ENCODE data around the gene LRP8.

LRP8 gene

GRCh38 chr1:53321366-53321765, 6.5 kb downstream of the LRP8 start:
- Histone ChIP-seq H2AFZ (ENCODE audit: low read depth, low read length) (no peak overlapping the region), H3K79me2 (ENCODE audit: low read length) (peaks cover 93% of the 10 kb centered on the region), H3K4me2 (ENCODE audit: low read length) (no peak overlapping the region), H3K4me3 (ENCODE audit: low read length) (no peak overlapping the region), H3K9me3 (ENCODE audit: insufficient read depth, low read length) (no peaks in the 10 kb centered on the region), H3K27ac (ENCODE audit: low read length) (no peak overlapping the region), H3K27me3 (ENCODE audit: low read depth, low read length) (no peaks in the 10 kb centered on the region), H3K9ac (ENCODE audit: low read length) (no peak overlapping the region), H4K20me1 (ENCODE audit: insufficient read depth, low read length) (peaks cover 20% of the 10 kb centered on the region), H3K36me3 (replicated peaks; ENCODE audit: low read depth, low read length) (peaks cover 36% of the 10 kb centered on the region), H3K4me1 (ENCODE audit: low read length) (peaks cover 28% of the 10 kb centered on the region)
- no peak for TF ChIP-seq EZH2phosphoT487 (IDR thresholded peaks at IDR 0.05; ENCODE audit: low read depth)
- TF ChIP-seq, protein P1, sequence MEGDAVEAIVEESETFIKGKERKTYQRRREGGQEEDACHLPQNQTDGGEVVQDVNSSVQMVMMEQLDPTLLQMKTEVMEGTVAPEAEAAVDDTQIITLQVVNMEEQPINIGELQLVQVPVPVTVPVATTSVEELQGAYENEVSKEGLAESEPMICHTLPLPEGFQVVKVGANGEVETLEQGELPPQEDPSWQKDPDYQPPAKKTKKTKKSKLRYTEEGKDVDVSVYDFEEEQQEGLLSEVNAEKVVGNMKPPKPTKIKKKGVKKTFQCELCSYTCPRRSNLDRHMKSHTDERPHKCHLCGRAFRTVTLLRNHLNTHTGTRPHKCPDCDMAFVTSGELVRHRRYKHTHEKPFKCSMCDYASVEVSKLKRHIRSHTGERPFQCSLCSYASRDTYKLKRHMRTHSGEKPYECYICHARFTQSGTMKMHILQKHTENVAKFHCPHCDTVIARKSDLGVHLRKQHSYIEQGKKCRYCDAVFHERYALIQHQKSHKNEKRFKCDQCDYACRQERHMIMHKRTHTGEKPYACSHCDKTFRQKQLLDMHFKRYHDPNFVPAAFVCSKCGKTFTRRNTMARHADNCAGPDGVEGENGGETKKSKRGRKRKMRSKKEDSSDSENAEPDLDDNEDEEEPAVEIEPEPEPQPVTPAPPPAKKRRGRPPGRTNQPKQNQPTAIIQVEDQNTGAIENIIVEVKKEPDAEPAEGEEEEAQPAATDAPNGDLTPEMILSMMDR (IDR thresholded peaks at IDR 0.05; ENCODE audit: low read depth, low read length), result peak; percentile 32

DNA sequence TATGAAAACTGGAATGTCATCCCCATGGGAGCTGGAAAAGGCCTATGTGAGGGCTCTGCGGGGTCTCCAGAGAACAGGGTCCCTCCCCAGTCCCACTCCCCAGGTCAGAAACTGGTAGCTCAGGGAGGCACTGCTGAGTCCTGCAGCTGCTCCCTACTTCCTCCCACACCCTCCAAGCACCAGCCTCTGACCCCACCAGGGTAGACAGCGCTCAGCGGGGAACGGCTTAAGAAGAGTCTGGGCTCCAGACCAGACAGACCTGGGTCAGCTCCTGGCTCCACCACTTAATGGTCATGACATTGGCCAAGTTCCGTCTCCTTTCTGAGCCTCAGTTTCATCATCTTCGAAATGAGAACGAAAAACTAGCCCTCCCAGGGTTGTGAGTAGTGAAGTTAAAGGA, 7.2 kb downstream of the LRP8 start:
- Histone ChIP-seq H3K27ac (ENCODE audit: low read length) (no peak overlapping the region), H3K36me3 (replicated peaks; ENCODE audit: low read depth, low read length) (peaks cover 38% of the 10 kb centered on the region), H3K4me3 (ENCODE audit: low read length) (no peak overlapping the region), H2AFZ (ENCODE audit: low read depth, low read length) (no peak overlapping the region), H3K4me2 (ENCODE audit: low read length) (no peak overlapping the region), H3K9ac (ENCODE audit: low read length) (no peak overlapping the region), H4K20me1 (ENCODE audit: insufficient read depth, low read length) (peaks cover 18% of the 10 kb centered on the region), H3K27me3 (ENCODE audit: low read depth, low read length) (no peaks in the 10 kb centered on the region), H3K79me2 (ENCODE audit: low read length) (peaks cover 96% of the 10 kb centered on the region), H3K4me1 (ENCODE audit: low read length) (peaks cover 33% of the 10 kb centered on the region), H3K9me3 (ENCODE audit: insufficient read depth, low read length) (no peaks in the 10 kb centered on the region)
- TF ChIP-seq EZH2phosphoT487 (IDR thresholded peaks at IDR 0.05; ENCODE audit: low read depth), result no peak
- TF ChIP-seq, protein P1 (IDR thresholded peaks at IDR 0.05; ENCODE audit: low read depth, low read length), result no peak

DNA sequence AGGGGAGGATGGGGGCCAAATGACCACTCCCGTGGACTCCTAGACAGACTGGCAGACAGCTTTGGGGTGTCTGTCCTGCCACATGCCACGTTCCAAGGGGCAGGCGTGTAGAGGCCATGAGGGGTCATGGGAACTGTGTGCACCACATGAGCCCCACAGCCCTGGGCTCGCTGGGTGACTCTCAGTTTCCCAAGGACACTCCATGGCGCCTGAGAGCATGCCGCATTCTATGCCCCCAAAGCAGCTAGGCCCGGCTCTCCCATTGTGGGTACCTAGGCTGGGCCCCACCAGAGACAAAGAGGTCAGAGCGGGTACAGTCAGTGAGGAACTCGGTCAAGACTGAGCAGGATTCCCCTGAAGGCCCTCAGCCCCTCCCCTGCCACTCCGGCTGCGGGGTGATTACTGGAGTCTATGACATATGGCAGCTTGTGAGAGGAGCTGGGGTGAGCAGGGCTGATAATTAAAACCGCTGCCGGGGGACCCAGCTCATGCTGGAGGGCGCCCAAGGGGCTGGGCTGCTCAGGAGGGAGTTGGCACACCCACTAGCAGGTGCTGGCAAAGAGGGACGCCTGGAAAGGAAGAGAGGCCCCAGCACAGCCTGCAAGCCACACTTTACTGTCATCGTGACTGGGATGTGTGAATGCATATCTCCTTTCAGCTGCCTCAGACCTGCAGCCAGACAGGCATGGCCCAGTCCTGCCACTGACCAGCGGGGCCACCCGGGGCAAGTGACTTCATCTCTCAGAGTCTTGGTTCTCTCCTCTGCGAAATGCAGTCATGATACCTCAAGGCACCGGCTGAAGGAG, 8.4 kb downstream of the LRP8 start:
- Histone ChIP-seq H3K79me2 (ENCODE audit: low read length) (peaks cover 96% of the 10 kb centered on the region), H3K9ac (ENCODE audit: low read length) (no peak overlapping the region), H3K4me1 (ENCODE audit: low read length) (peaks cover 29% of the 10 kb centered on the region), H3K4me2 (ENCODE audit: low read length) (no peak overlapping the region), H3K27ac (ENCODE audit: low read length) (no peak overlapping the region), H2AFZ (ENCODE audit: low read depth, low read length) (no peak overlapping the region), H3K4me3 (ENCODE audit: low read length) (no peak overlapping the region), H4K20me1 (ENCODE audit: insufficient read depth, low read length) (peaks cover 13% of the 10 kb centered on the region), H3K36me3 (replicated peaks; ENCODE audit: low read depth, low read length) (peaks cover 32% of the 10 kb centered on the region), H3K9me3 (ENCODE audit: insufficient read depth, low read length) (no peaks in the 10 kb centered on the region), H3K27me3 (ENCODE audit: low read depth, low read length) (no peaks in the 10 kb centered on the region)
- TF ChIP-seq, protein P1 (IDR thresholded peaks at IDR 0.05; ENCODE audit: low read depth, low read length), result no peak
- no peak for TF ChIP-seq EZH2phosphoT487 (IDR thresholded peaks at IDR 0.05; ENCODE audit: low read depth)

- H3K79me2 ChIP-seq (ENCODE audit: low read length), result peaks cover 93% of the 10 kb centered on the region
- no peak overlapping the region for H3K9ac ChIP-seq (ENCODE audit: low read length)
- H3K27ac ChIP-seq (ENCODE audit: low read length), result no peak overlapping the region
- H3K4me3 ChIP-seq (ENCODE audit: low read length), result no peak overlapping the region
- no peak overlapping the region for H2AFZ ChIP-seq (ENCODE audit: low read depth, low read length)
- no peaks in the 10 kb centered on the region for H3K9me3 ChIP-seq (ENCODE audit: insufficient read depth, low read length)
- peaks cover 13% of the 10 kb centered on the region; the same call in 1 of the 2 replicates for H4K20me1 ChIP-seq (ENCODE audit: insufficient read depth, low read length)
- peaks cover 27% of the 10 kb centered on the region for H3K36me3 ChIP-seq (replicated peaks; ENCODE audit: low read depth, low read length)
- H3K4me1 ChIP-seq (ENCODE audit: low read length), result peaks cover 29% of the 10 kb centered on the region
- no peak for TF ChIP-seq EZH2phosphoT487 (IDR thresholded peaks at IDR 0.05; ENCODE audit: low read depth)
- TF ChIP-seq, protein P1 (IDR thresholded peaks at IDR 0.05; ENCODE audit: low read depth, low read length), result no peak
- H3K4me2 ChIP-seq (ENCODE audit: low read length), result no peak overlapping the region
- no peaks in the 10 kb centered on the region for H3K27me3 ChIP-seq (ENCODE audit: low read depth, low read length)
These were observed 10.0 kb downstream of the LRP8 start for GRCh38 chr1:53317646-53318539.
